ENCODE measurements around the gene AGPAT4. TPM values are rescaled to one million over a fixed set of nuclear protein-coding genes. Genes with fewer than 3 reads are reported as not detected.
"Not testable (repeated sequence)": the region's sequence is repeated elsewhere in the genome, so short reads cannot be mapped to it uniquely, and the experiment has no call there.

The AGPAT4 gene, protein sequence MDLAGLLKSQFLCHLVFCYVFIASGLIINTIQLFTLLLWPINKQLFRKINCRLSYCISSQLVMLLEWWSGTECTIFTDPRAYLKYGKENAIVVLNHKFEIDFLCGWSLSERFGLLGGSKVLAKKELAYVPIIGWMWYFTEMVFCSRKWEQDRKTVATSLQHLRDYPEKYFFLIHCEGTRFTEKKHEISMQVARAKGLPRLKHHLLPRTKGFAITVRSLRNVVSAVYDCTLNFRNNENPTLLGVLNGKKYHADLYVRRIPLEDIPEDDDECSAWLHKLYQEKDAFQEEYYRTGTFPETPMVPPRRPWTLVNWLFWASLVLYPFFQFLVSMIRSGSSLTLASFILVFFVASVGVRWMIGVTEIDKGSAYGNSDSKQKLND
- polyA plus RNA-seq (2013, experiment 1 of 2): 12.2 TPM
- 10.8 TPM for polyA plus RNA-seq (2013, experiment 2 of 2)

DNA sequence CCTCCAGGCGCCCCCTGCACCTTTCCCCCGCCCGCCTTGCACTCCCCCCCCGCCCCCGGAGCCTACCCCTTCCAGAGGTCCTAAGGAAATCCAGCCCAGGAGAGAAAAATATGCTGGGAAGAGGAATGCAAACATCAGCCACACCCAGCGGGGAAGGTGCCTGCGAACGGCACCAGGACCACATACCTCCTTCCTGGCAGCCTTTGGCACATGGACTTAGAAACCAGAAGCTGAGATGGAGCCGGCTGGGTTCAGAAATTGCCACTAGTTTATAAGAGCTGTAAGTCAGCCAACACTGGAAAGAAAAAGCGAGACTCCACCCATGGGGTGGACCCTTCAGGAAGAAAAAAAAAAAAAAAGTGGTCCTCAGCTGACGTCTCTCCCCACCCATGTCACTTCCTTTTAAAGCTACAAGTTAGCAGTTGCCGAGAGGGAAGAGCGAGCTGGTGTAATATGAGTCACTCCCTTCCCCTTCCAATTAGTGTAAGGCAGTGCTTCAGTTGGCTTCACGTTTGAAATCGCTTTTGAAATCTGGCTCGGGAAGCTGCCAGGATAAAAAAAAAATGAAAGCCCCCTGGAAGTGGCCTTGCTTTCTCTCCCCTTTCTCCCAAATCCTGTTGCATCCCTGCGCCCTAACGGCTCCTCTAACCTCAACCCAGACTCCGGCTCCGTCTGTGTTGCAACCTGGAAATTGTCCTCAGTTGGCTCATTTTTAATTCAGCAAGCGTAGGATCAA is at the start of gene AGPAT4:
Gene AGPAT4 (minus strand): TSS at position 310 of the 736 bp plus-strand sequence. CDS start 41,848 bp downstream, outside the sequence.
- H3K18ac ChIP-seq (ENCODE audit: low read length): peak within 1 kb of the TSS; percentile 98
- H3K27me3 ChIP-seq (ENCODE audit: insufficient read depth, low read length, poor library complexity): no peaks in the 10 kb centered on the region
- H3K9ac ChIP-seq (ENCODE audit: low read length): peak within 1 kb of the TSS; percentile 88
- H4K8ac ChIP-seq (ENCODE audit: low read depth, low read length): peak within 1 kb of the TSS; percentile 39
- no peaks in the 10 kb centered on the region for H3K36me3 ChIP-seq (ENCODE audit: control insufficient read depth, insufficient read depth, low read length)
- peak within 1 kb of the TSS; percentile 88 for H3K4me2 ChIP-seq (ENCODE audit: low read length)
- H2BK5ac ChIP-seq (ENCODE audit: low read length): peak within 1 kb of the TSS; percentile 90
- H2AK5ac ChIP-seq (ENCODE audit: low read length): no peak within 1 kb of the TSS
- no peak within 1 kb of the TSS for H3K23ac ChIP-seq (ENCODE audit: low read length)
- peak; percentile 99 for DNase-seq
- H3K4ac ChIP-seq (ENCODE audit: low read depth, low read length): peak within 1 kb of the TSS; percentile 93
- H2BK120ac ChIP-seq (ENCODE audit: low read depth, low read length): peak within 1 kb of the TSS; percentile 85
- H3K56ac ChIP-seq (ENCODE audit: low read length): peak within 1 kb of the TSS; percentile 94
- peak within 1 kb of the TSS; percentile 92 for H2BK15ac ChIP-seq (replicated peaks; ENCODE audit: low read depth)
- peaks cover 8% of the 10 kb centered on the region for H3K79me1 ChIP-seq (ENCODE audit: low read length)
- peak within 1 kb of the TSS; percentile 95 for H3K4me3 ChIP-seq (ENCODE audit: low read length)
- H3K79me2 ChIP-seq (ENCODE audit: control insufficient read depth, insufficient read depth, low read length): peaks cover 34% of the 10 kb centered on the region
- peak within 1 kb of the TSS; percentile 21 for H4K5ac ChIP-seq (ENCODE audit: low read length)
- H3K4me1 ChIP-seq (ENCODE audit: control insufficient read depth, low read depth, low read length): peaks cover 17% of the 10 kb centered on the region
- peak within 1 kb of the TSS; percentile 86 for H3K27ac ChIP-seq (ENCODE audit: low read depth, low read length)
- WGBS (ENCODE audit: extremely low coverage, insufficient coverage, low lambda C conversion rate): no CpG with 5 or more reads among the region's 21 CpGs

DNA sequence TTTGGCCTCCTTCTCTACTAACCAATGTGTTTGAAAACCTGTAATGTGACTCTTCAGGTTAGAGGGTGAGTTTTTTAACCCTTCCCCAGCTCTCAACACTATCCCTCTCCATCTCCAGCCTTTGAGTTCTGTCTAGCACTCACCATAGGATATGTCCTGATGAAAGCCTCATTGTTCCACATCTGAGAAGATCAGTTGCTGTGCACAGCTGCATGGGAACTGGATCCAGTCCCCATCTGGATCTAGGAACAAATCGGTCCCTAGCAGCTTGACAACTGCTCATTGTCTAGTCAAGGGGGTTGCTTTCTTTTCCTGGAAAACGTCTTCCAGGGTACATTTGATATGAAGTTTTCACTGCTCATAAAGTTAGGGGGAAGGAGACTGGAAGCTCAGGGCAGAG is 45.4 kb upstream of the AGPAT4 start:
- WGBS (ENCODE audit: extremely low coverage, insufficient coverage, low lambda C conversion rate): no CpG with 5 or more reads among the region's 2 CpGs

DNA sequence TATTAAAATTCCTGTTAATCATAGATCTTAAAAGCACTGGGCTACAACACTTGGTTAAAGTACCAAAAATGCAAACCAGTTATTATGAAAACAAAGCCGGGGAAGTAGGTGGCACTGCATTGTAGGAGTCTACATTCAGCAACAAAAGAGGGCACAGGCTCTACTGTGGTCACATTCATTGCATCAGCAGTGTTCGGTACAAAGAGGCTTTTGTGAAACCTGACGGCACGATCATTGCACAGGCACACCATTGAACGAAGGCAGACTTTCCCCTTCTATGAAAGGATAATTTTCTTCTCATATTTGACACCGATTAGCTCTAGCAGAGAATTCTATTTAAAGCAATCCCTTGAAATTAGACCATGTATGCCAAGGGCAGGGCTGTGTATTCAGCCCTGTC is 44.6 kb upstream of the AGPAT4 start:
- no peak overlapping the region for H2BK5ac ChIP-seq (ENCODE audit: low read length)
- no peaks in the 10 kb centered on the region for H3K27me3 ChIP-seq (ENCODE audit: insufficient read depth, low read length, poor library complexity)
- no peak overlapping the region for H3K4me2 ChIP-seq (ENCODE audit: low read length)
- no peaks in the 10 kb centered on the region for H3K79me2 ChIP-seq (ENCODE audit: control insufficient read depth, insufficient read depth, low read length)
- WGBS (ENCODE audit: extremely low coverage, insufficient coverage, low lambda C conversion rate): no CpG with 5 or more reads among the region's 6 CpGs
- no peak overlapping the region for H2BK15ac ChIP-seq (replicated peaks; ENCODE audit: low read depth)
- no peak overlapping the region for H3K4me3 ChIP-seq (ENCODE audit: low read length)
- H3K4ac ChIP-seq (ENCODE audit: low read depth, low read length): no peak overlapping the region
- no peaks in the 10 kb centered on the region for H3K79me1 ChIP-seq (ENCODE audit: low read length)
- H3K27ac ChIP-seq (ENCODE audit: low read depth, low read length): no peak overlapping the region
- no peak overlapping the region for H4K5ac ChIP-seq (ENCODE audit: low read length)
- no peak overlapping the region for H4K8ac ChIP-seq (ENCODE audit: low read depth, low read length)
- no peak overlapping the region for H3K56ac ChIP-seq (ENCODE audit: low read length)
- H3K23ac ChIP-seq (ENCODE audit: low read length): no peak overlapping the region
- no peak overlapping the region for H2AK5ac ChIP-seq (ENCODE audit: low read length)
- H3K36me3 ChIP-seq (ENCODE audit: control insufficient read depth, insufficient read depth, low read length): no peaks in the 10 kb centered on the region
- H3K18ac ChIP-seq (ENCODE audit: low read length): no peak overlapping the region
- H3K4me1 ChIP-seq (ENCODE audit: control insufficient read depth, low read depth, low read length): no peaks in the 10 kb centered on the region
- H2BK120ac ChIP-seq (ENCODE audit: low read depth, low read length): no peak overlapping the region
- DNase-seq: no peak
- H3K9ac ChIP-seq (ENCODE audit: low read length): no peak overlapping the region

More for the DNA sequence above, 45.4 kb upstream of the AGPAT4 start:
- H3K56ac ChIP-seq (ENCODE audit: low read length): no peak overlapping the region
- H3K4me1 ChIP-seq (ENCODE audit: control insufficient read depth, low read depth, low read length): no peaks in the 10 kb centered on the region
- no peak overlapping the region for H3K4me3 ChIP-seq (ENCODE audit: low read length)
- H4K5ac ChIP-seq (ENCODE audit: low read length): no peak overlapping the region
- H3K9ac ChIP-seq (ENCODE audit: low read length): no peak overlapping the region
- H4K8ac ChIP-seq (ENCODE audit: low read depth, low read length): no peak overlapping the region
- DNase-seq: peak; percentile 19
- no peaks in the 10 kb centered on the region for H3K79me2 ChIP-seq (ENCODE audit: control insufficient read depth, insufficient read depth, low read length)
- H3K27me3 ChIP-seq (ENCODE audit: insufficient read depth, low read length, poor library complexity): no peaks in the 10 kb centered on the region
- H2BK15ac ChIP-seq (replicated peaks; ENCODE audit: low read depth): no peak overlapping the region
- H3K36me3 ChIP-seq (ENCODE audit: control insufficient read depth, insufficient read depth, low read length): no peaks in the 10 kb centered on the region
- no peak overlapping the region for H3K18ac ChIP-seq (ENCODE audit: low read length)
- no peak overlapping the region for H3K4ac ChIP-seq (ENCODE audit: low read depth, low read length)
- H2AK5ac ChIP-seq (ENCODE audit: low read length): no peak overlapping the region
- no peak overlapping the region for H3K27ac ChIP-seq (ENCODE audit: low read depth, low read length)
- no peak overlapping the region for H2BK120ac ChIP-seq (ENCODE audit: low read depth, low read length)
- H3K79me1 ChIP-seq (ENCODE audit: low read length): no peaks in the 10 kb centered on the region
- H2BK5ac ChIP-seq (ENCODE audit: low read length): no peak overlapping the region
- H3K4me2 ChIP-seq (ENCODE audit: low read length): no peak overlapping the region
- H3K23ac ChIP-seq (ENCODE audit: low read length): no peak overlapping the region

DNA sequence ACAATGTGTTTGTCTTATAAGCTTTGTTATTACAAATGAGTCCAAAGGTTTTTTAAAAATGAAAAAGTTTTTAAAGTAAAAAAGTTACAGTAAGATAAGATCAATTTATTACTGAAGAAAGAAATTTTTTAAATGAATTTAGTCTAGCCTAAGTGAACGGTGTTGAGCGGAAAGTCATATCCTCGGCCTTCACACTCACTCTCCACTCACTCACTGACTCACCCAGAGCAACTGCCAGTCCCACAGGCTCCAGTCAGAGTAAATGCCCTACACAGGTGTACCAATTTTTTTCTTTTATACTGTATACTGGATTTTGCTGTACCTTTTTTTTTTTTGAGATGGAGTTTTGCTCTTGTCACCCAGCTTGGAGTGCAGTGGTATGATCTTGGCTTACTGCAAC is 42.7 kb upstream of the AGPAT4 start:
- no peak overlapping the region for H4K8ac ChIP-seq (ENCODE audit: low read depth, low read length)
- H3K27me3 ChIP-seq (ENCODE audit: insufficient read depth, low read length, poor library complexity): no peaks in the 10 kb centered on the region
- H2BK15ac ChIP-seq (replicated peaks; ENCODE audit: low read depth): no peak overlapping the region
- H3K4me3 ChIP-seq (ENCODE audit: low read length): no peak overlapping the region
- H3K4me1 ChIP-seq (ENCODE audit: control insufficient read depth, low read depth, low read length): no peaks in the 10 kb centered on the region
- H4K5ac ChIP-seq (ENCODE audit: low read length): no peak overlapping the region
- no peak overlapping the region for H3K4ac ChIP-seq (ENCODE audit: low read depth, low read length)
- H3K27ac ChIP-seq (ENCODE audit: low read depth, low read length): no peak overlapping the region
- H3K36me3 ChIP-seq (ENCODE audit: control insufficient read depth, insufficient read depth, low read length): no peaks in the 10 kb centered on the region
- no peak for DNase-seq
- H3K4me2 ChIP-seq (ENCODE audit: low read length): no peak overlapping the region
- no peak overlapping the region for H2BK120ac ChIP-seq (ENCODE audit: low read depth, low read length)
- H3K79me2 ChIP-seq (ENCODE audit: control insufficient read depth, insufficient read depth, low read length): no peaks in the 10 kb centered on the region
- no peak overlapping the region for H2AK5ac ChIP-seq (ENCODE audit: low read length)
- H3K23ac ChIP-seq (ENCODE audit: low read length): no peak overlapping the region
- H2BK5ac ChIP-seq (ENCODE audit: low read length): no peak overlapping the region
- H3K18ac ChIP-seq (ENCODE audit: low read length): no peak overlapping the region
- no CpG with 5 or more reads among the region's 3 CpGs for WGBS (ENCODE audit: extremely low coverage, insufficient coverage, low lambda C conversion rate)
- H3K79me1 ChIP-seq (ENCODE audit: low read length): no peaks in the 10 kb centered on the region
- H3K9ac ChIP-seq (ENCODE audit: low read length): no peak overlapping the region
- H3K56ac ChIP-seq (ENCODE audit: low read length): no peak overlapping the region

DNA sequence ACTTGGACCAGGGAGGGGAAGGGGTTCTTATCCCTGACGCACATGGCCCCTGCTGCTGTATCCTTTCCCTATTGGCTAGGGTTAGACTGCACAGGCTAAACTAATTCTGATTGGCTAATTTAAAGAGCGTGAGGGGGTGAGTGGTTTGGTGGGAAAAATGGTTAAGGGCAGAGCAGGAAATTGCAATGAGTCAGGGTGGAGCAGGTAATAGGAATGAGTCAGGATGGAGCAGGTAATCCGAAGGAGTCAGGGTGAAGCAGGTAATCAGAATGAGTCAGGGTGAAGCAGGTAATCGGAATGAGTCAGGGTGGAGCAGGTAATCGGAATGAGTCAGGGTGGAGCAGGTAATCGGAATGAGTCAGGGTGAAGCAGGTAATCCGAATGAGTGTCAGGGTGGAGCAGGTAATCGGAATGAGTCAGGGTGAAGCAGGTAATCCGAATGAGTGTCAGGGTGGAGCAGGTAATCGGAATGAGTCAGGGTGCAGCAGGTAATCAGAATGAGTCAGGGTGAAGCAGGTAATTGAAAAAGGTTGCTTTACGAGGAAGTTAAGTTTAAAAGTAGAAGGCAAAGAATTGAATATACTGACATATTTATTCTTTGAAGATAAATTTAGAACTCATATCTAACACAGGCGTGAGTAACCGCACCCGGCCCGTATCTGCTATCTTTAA is 41.5 kb upstream of the AGPAT4 start:
- not testable (repeated sequence) for H3K4me3 ChIP-seq (ENCODE audit: low read length); H2BK5ac ChIP-seq (ENCODE audit: low read length); H2BK120ac ChIP-seq (ENCODE audit: low read depth, low read length); H3K4me1 ChIP-seq (ENCODE audit: control insufficient read depth, low read depth, low read length); H3K27ac ChIP-seq (ENCODE audit: low read depth, low read length); H4K5ac ChIP-seq (ENCODE audit: low read length); H3K18ac ChIP-seq (ENCODE audit: low read length); H3K27me3 ChIP-seq (ENCODE audit: insufficient read depth, low read length, poor library complexity); H3K4me2 ChIP-seq (ENCODE audit: low read length); H3K23ac ChIP-seq (ENCODE audit: low read length); H3K9ac ChIP-seq (ENCODE audit: low read length); H3K56ac ChIP-seq (ENCODE audit: low read length); H4K8ac ChIP-seq (ENCODE audit: low read depth, low read length); H3K4ac ChIP-seq (ENCODE audit: low read depth, low read length); H2BK15ac ChIP-seq (replicated peaks; ENCODE audit: low read depth); H3K36me3 ChIP-seq (ENCODE audit: control insufficient read depth, insufficient read depth, low read length); DNase-seq; H3K79me2 ChIP-seq (ENCODE audit: control insufficient read depth, insufficient read depth, low read length); H3K79me1 ChIP-seq (ENCODE audit: low read length); H2AK5ac ChIP-seq (ENCODE audit: low read length)
- WGBS (ENCODE audit: extremely low coverage, insufficient coverage, low lambda C conversion rate): 100% methylated on average over 1 of the region's 15 CpGs

All from mesendoderm (in vitro differentiated cells).